GM12878 (cell line): ENCODE data around the gene TNPO2. TPM values are rescaled to one million over a fixed set of nuclear protein-coding genes. Genes with fewer than 3 reads are reported as not detected.
A peak's percentile ranks its signal among the peaks of the same experiment; 100 is the strongest.

Experiments
- CBX5 ChIP-seq: sonication (generic); IDR thresholded peaks from 2 replicates; pipeline ENCODE4 v1.6.1; 2016; ENCODE audit warnings: low read depth, moderate library complexity, mild to moderate bottlenecking, inconsistent platforms
- CHD4 ChIP-seq: fragments of 200-600 bp; sonication (generic); IDR thresholded peaks from 2 replicates; pipeline ENCODE4 v1.6.1; 2016; ENCODE audit warnings: mild to moderate bottlenecking
- EGR1 ChIP-seq, 2 experiments: IDR thresholded peaks; 1 replicate in 1 of 2; 2 replicates in 1 of 2; pipeline ENCODE4 v1.6.1; 2011 to 2012; ENCODE audit warnings: low read depth in 2 of 2, low read length in 2 of 2, borderline replicate concordance in 1 of 2, mild to moderate bottlenecking in 1 of 2, moderate library complexity in 1 of 2
- FOXK2 ChIP-seq: fragments of 450-650 bp; IDR thresholded peaks from 2 replicates; pipeline ENCODE4 v1.6.1; 2017; ENCODE audit warnings: mild to moderate bottlenecking, moderate library complexity
- IKZF1 ChIP-seq: fragments of 450-650 bp; conservative IDR thresholded peaks from 2 replicates; pipeline ENCODE4 v1.6.1; 2017; ENCODE audit warnings: antibody characterized with exemption, mild to moderate bottlenecking
- IRF4 ChIP-seq: IDR thresholded peaks from 2 replicates; pipeline ENCODE4 v1.6.1; 2011; ENCODE audit warnings: low read depth, low read length
- KLF5 ChIP-seq: fragments of 450-650 bp; IDR thresholded peaks from 2 replicates; pipeline ENCODE4 v1.6.1; 2014; ENCODE audit warnings: mild to moderate bottlenecking; ENCODE audit not compliant: partially characterized antibody
- MXI1 ChIP-seq: fragments of 150-350 bp; IDR thresholded peaks from 2 replicates; pipeline ENCODE4 v1.6.1; 2011; ENCODE audit warnings: low read depth, mild to moderate bottlenecking, inconsistent platforms, low read length, improper control_type of control experiment
- RB1 ChIP-seq: fragments of 450-650 bp; formaldehyde crosslinking; IDR thresholded peaks from 2 replicates; pipeline ENCODE4 v1.6.1; 2017; ENCODE audit warnings: mild to moderate bottlenecking, borderline replicate concordance
- RCOR1 ChIP-seq: conservative IDR thresholded peaks from 2 replicates; pipeline ENCODE4 v1.6.1; 2012; ENCODE audit warnings: low read depth, low read length, improper control_type of control experiment
- RUNX3 ChIP-seq: IDR thresholded peaks from 2 replicates; pipeline ENCODE4 v1.6.1; 2012; ENCODE audit warnings: low read length, inconsistent platforms
- TCF3 ChIP-seq: IDR thresholded peaks from 2 replicates; pipeline ENCODE4 v1.6.1; 2012; ENCODE audit warnings: low read depth, mild to moderate bottlenecking, low read length, borderline replicate concordance; ENCODE audit not compliant: insufficient read depth
- WRNIP1 ChIP-seq: IDR thresholded peaks from 2 replicates; pipeline ENCODE4 v1.6.1; 2011; ENCODE audit warnings: low read depth, low read length, improper control_type of control experiment, borderline replicate concordance
- ZNF592 ChIP-seq: fragments of 450-650 bp; IDR thresholded peaks from 2 replicates; pipeline ENCODE4 v1.6.1; 2017; ENCODE audit warnings: mild to moderate bottlenecking, moderate library complexity
- polyA plus RNA-seq, 11 experiments: library from polyadenylated mRNA; depleted of rRNA in 4 of 11; unstranded in 6 of 11; stranded (reverse) in 5 of 11; fragments of >200 nt; fragmentation: Nextera tagmentation in 4 of 11; fragmentation: Illumina TruSeq in 1 of 11; extraction: Ambion mirVana in 4 of 11; extraction: Trizol in 1 of 11; gene quantifications; 1 replicate in 1 of 11; 2 replicates in 10 of 11; pipeline versions ENCODE4 v1.2.1 to v1.2.3, GENCODE V29; 2011 to 2016; ENCODE audit warnings: inconsistent platforms in 2 of 11, missing spikeins in 2 of 11, low read depth in 1 of 11
- total RNA-seq, 4 experiments: library from RNA; depleted of rRNA in 3 of 4; stranded (reverse); fragments of >200 nt in 3 of 4; fragmentation: Illumina TruSeq in 1 of 4; extraction: Trizol in 1 of 4; gene quantifications; 2 replicates each; pipeline versions ENCODE4 v1.2.1 to v1.2.3, GENCODE V29; 2013 to 2021
- TF ChIP-seq, protein P1 (sequence below): fragments of 450-650 bp; IDR thresholded peaks from 2 replicates; pipeline ENCODE4 v1.6.1; 2017; ENCODE audit warnings: borderline replicate concordance
- TF ChIP-seq, protein P2 (sequence below), 3 experiments: IDR thresholded peaks in 2 of 3; conservative IDR thresholded peaks in 1 of 3; 2 replicates each; pipeline ENCODE4 v1.5.1; 2011; ENCODE audit warnings: low read depth in 3 of 3, low read length in 3 of 3, mild to moderate bottlenecking in 3 of 3, control low read depth in 2 of 3, moderate library complexity in 2 of 3, inconsistent platforms in 1 of 3, mixed read lengths in 1 of 3; ENCODE audit not compliant: control insufficient read depth in 2 of 3, insufficient read depth in 1 of 3; ENCODE audit errors: extremely low read depth in 1 of 3
- TF ChIP-seq, protein P3 (sequence below): fragments of 450-650 bp; conservative IDR thresholded peaks from 2 replicates; pipeline ENCODE4 v1.6.1; 2017; ENCODE audit warnings: mild to moderate bottlenecking, moderate library complexity

Gene TNPO2
- total and polyA plus RNA-seq, 10 of the 15 experiments (the other 5 are each of a cell fraction or from before 2014, with no cell fraction given), result 5.5 to 99.7 (median 29.6) TPM

DNA sequence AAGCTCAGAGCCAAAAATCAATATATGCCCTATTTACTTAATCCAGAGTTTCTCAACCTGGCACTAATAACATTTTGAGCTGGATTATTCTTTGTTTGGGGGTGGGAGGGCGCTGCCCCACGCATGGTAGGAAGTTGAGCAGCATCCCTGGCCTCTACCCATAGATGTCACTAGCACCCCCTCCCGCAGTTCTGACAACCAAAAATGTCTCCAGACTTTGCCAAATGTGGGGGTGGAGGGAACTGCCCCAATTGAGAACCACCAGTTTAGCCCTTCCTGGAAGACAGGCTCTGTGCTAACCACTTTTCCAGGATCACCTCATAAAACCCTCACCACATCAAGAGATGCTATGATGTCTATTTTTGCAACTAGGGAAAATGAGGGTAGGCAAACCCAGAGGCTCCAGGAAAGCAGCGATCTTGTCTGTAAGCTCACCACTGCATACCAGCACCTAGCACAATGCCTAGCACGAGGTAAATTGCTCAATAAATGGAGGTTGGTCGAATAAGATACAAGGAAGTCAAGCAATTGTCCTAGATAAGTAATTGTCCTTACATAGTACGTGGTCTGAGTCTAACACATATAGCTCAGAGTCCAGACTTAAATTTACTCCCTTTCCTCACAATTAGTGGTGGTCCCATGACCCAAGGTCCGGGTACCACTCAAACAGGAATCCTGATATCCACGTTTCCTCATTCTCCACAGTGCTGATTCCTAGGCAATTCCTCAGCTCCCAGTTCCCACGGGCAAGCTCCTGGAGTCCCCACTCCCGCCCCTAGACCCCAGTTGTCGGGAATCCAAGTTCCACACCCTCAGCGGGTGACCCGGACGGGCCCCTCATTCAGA lies 9.9 kb upstream of the TNPO2 start (continued):
- TF ChIP-seq ZNF592, result no peak
- no peak for TF ChIP-seq CHD4
- TF ChIP-seq KLF5, result no peak
- TF ChIP-seq RCOR1, result no peak
- 0 out of 2 replicates have a peak, but pooled peaks have one; percentile 19 for TF ChIP-seq IKZF1
- TF ChIP-seq CBX5, result no peak
- peak; percentile 75 for TF ChIP-seq MXI1
- TF ChIP-seq, protein P1, sequence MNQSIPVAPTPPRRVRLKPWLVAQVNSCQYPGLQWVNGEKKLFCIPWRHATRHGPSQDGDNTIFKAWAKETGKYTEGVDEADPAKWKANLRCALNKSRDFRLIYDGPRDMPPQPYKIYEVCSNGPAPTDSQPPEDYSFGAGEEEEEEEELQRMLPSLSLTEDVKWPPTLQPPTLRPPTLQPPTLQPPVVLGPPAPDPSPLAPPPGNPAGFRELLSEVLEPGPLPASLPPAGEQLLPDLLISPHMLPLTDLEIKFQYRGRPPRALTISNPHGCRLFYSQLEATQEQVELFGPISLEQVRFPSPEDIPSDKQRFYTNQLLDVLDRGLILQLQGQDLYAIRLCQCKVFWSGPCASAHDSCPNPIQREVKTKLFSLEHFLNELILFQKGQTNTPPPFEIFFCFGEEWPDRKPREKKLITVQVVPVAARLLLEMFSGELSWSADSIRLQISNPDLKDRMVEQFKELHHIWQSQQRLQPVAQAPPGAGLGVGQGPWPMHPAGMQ, result no peak
- TF ChIP-seq TCF3, result no peak
- peak; percentile 52; the same call in 1 of the 2 replicates for TF ChIP-seq RUNX3
- 0 out of 2 replicates have a peak, but pooled peaks have one; percentile 34 for TF ChIP-seq IRF4
- peak in 1 of 2 experiments; percentile 80; a peak in 2 of 3 replicates for TF ChIP-seq EGR1 (IDR thresholded peaks at IDR 0.05; ENCODE audit: borderline replicate concordance in 1 of 2, low read depth in 2 of 2, low read length in 2 of 2)
- TF ChIP-seq WRNIP1, result 0 out of 2 replicates have a peak, but pooled peaks have one; percentile 77
- TF ChIP-seq RB1, result no peak
- TF ChIP-seq FOXK2, result no peak
- TF ChIP-seq, protein P2, sequence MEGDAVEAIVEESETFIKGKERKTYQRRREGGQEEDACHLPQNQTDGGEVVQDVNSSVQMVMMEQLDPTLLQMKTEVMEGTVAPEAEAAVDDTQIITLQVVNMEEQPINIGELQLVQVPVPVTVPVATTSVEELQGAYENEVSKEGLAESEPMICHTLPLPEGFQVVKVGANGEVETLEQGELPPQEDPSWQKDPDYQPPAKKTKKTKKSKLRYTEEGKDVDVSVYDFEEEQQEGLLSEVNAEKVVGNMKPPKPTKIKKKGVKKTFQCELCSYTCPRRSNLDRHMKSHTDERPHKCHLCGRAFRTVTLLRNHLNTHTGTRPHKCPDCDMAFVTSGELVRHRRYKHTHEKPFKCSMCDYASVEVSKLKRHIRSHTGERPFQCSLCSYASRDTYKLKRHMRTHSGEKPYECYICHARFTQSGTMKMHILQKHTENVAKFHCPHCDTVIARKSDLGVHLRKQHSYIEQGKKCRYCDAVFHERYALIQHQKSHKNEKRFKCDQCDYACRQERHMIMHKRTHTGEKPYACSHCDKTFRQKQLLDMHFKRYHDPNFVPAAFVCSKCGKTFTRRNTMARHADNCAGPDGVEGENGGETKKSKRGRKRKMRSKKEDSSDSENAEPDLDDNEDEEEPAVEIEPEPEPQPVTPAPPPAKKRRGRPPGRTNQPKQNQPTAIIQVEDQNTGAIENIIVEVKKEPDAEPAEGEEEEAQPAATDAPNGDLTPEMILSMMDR (IDR thresholded peaks at IDR 0.05 in 2 of 3, conservative IDR thresholded peaks at IDR 0.05 in 1 of 3; ENCODE audit: control insufficient read depth in 2 of 3, extremely low read depth in 1 of 3, insufficient read depth in 1 of 3, low read depth in 3 of 3, low read length in 3 of 3), result peak; percentile 59 to 73 (median 72)
- TF ChIP-seq, protein P3, sequence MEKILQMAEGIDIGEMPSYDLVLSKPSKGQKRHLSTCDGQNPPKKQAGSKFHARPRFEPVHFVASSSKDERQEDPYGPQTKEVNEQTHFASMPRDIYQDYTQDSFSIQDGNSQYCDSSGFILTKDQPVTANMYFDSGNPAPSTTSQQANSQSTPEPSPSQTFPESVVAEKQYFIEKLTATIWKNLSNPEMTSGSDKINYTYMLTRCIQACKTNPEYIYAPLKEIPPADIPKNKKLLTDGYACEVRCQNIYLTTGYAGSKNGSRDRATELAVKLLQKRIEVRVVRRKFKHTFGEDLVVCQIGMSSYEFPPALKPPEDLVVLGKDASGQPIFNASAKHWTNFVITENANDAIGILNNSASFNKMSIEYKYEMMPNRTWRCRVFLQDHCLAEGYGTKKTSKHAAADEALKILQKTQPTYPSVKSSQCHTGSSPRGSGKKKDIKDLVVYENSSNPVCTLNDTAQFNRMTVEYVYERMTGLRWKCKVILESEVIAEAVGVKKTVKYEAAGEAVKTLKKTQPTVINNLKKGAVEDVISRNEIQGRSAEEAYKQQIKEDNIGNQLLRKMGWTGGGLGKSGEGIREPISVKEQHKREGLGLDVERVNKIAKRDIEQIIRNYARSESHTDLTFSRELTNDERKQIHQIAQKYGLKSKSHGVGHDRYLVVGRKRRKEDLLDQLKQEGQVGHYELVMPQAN, result no peak
